ENCODE results near the gene MRPL12.

MRPL12 gene

DNA sequence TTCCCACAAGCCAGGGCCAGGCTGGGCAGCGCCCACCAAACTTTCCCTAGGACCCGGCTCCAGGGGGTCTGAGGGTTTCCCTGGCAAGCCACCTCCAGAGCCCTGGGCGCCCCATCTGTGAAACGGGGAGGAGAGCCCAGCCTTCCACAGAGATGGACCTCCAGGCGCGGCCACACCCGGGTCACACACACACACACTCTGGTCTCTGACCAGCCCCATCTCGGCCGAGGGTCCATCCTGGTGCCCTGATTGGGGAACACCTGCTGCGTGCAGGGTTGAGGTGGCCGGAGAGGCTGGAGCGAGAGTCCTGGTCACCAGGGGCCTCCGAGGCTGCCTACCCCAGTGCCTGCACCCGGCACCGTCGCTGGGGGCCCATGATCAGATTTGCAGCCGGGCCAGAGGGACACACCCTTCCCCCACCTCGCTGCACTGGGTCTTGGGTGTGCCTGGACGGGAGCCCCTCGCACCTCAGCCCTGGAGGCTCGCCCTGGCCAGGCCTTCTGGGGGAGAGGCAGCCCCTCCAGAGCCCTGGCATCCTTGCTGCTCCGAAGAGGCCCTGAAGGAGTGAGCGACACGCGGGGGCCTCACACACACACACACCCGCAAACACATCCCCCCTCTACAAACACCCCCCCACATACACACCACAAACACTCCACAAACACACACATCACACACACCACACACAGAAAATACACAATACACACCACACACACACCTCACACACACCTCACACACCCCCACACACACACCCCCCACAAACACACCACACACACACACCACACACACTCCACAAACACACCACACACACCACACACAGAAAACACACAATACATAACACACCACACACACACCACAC, 38.7 kb downstream of the MRPL12 start:
- DNase-seq = no peak

All from CD4-positive, alpha-beta T cell treated with Interleukin-17A for 1 hour (primary cell).